HG03060 (cell line): ENCODE measurements around the gene MSRB2.
A peak's percentile ranks its signal among the peaks of the same experiment; 100 is the strongest.
"Not testable (repeated sequence)": the region's sequence is repeated elsewhere in the genome, so short reads cannot be mapped to it uniquely, and the experiment has no call there.

Experiments
- ATAC-seq: cut with Tn5 transposase; IDR thresholded peaks from one replicate; pipeline ENCODE4 v1.9.1; 2021; ENCODE audit warnings: low read depth, moderate number of reproducible peaks; ENCODE audit not compliant: unreplicated experiment

Gene MSRB2

GRCh38 chr10:23095404-23095965 is at the start of gene MSRB2:
Gene MSRB2, plus strand, starts transcription at chr10:23095579. Its CDS starts 30 bp downstream, at chr10:23095609.
- peak; percentile 31 for ATAC-seq

DNA sequence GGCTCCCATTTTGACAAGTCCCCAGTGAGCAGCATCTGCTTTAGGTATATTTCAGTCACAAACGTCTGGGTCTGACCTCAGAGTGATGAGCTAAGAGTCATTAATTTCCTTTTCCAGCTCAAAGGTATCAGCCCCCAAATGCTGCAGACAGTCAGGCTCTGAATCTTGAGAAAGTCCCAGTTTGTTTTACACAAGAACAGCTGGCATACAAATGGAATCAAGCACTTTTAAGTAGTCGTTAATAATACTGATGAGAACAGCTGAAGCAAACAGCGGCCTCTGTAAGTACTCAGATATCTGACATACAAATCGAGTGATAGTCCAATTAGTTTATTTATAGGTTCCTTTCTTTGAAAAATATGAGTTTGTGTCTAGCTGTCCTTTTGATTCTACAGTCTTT is 49.4 kb upstream of the MSRB2 start:
- ATAC-seq, result no peak

DNA sequence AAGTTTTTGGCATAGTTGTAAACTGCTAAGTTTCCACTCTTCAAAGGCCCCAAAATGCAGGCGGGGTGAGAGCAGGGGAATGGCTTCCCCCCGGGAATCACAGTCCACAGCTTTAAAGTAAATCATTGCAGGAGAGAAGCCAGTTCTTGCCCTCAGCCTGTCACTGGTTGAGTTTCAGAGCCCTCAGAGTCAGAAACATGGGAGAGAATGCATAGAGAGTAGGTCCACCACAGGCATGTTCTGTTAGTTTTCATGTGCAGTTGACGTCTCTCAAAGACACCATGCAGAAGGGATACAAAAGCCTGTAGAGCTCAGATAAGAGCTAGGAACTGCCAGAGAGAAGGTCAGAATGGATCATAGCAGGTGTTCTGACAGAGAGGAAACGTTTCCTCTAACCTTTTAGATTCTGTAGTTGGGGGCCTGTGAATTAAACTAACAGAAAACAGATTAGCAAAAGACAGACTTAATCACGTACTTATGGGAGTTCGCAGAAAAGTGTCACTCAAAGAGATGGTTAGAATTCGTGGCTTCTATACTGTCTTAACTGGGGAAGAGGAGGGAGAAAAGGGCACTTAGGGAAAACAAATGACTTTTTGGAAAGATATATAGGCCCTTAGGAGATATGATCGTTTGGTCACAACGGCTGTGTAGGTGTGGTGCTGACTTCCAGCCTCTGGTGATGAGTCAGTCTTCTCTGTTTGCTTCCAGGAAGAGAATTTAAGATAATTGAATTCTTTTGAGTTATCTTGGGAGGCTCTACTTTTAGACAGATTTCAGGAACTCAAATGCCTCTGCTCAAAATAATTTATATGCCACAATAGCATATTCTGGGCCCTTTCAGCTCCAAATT is 48.0 kb upstream of the MSRB2 start:
- no peak for ATAC-seq

DNA sequence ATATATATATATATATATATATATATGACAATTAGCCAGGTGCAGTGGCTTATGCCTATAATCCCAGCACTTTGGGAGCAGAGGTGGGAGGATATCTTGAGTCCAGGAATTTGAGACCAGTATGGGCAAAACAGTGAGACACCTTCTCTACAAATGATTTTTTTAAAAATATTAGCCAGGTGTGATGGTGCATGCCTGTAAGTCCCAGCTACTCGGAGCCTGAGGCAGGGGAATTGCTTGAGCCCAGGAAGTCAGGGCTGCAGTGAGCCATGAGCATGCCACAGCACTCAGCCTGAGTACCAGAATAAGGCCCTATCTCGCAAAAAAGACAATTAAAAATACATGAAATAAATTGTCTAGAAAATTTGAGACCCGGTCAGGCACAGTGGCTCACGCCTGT is 47.2 kb upstream of the MSRB2 start:
- no peak for ATAC-seq

GRCh38 chr10:23051278-23051677 is 44.1 kb upstream of the MSRB2 start:
- no peak for ATAC-seq

DNA sequence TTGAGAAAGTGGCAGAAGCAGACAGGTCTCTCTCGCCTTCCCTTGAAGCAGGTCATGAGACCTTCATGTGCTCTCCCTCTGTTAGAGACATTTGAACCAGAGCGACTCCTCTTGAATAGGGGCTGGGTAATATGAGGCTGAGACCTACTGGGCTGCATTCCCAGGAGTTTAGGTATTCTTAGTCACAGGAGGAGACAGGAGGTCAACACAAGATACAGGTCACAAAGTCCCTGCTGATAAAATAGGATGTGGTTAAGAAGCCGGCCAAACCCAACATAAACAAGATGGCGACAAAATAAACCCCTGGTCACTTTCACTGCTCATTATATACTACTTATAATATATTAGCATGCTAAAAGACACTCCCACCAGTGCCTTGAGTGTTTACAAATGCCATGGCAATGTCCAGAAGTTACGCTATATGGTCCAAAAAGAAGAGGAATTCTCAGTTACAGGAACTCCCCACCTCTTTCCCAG is 43.5 kb upstream of the MSRB2 start:
- ATAC-seq, result no peak

DNA sequence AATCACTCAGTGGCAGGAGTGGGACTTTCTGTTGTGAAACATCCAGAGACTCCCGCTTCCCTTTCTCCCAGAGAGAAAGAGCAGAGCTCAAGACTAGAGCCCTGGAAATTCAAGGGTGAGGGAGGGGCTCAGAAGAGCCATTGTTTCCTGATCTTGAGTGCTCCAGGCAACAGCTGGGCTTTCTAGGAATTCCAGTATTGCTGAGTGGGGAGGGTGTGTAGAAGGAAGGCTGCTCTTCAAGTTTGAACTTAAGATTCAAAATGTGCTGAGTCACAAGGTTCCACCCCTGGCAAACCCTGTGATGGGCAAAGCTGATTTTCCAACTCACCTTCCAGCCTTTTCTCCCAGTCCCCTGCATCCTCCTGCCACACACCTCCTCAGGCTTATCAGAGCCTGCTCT is 42.3 kb upstream of the MSRB2 start:
- no peak for ATAC-seq

DNA sequence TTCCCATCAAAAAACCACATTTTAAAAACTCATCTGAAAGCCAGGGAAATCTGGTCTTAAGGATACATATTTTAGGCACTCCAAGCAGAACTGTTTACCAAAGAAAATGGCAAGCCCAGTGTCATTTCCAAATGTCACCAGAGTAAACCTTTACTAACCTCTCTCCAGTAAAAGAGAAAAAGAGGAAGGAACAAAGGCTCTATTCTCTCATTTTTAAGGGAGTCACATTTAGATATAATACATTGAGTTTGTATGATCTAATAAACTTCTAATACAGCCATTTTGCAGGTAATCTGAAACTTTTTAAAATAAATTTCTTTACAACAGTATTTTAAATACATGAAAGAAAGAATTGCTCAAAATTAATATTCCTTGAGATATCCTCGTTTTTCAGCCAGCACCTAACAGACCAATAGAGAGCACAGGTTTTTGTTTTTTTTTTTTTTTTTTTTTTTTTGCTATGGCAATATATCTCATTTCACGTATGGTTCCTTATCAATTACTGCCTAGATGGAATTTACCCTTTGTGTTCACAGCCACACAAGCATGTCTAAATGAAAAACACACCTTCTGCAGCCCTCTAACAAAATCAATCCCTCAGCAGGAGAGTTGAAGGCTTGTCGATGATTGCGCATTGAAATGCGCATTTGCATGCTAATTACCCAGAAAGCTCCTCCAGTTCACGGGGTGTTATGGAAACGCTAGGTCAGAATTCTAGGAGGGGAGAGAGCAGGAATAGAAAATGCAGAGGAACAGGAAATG is 39.8 kb upstream of the MSRB2 start:
- no peak for ATAC-seq

DNA sequence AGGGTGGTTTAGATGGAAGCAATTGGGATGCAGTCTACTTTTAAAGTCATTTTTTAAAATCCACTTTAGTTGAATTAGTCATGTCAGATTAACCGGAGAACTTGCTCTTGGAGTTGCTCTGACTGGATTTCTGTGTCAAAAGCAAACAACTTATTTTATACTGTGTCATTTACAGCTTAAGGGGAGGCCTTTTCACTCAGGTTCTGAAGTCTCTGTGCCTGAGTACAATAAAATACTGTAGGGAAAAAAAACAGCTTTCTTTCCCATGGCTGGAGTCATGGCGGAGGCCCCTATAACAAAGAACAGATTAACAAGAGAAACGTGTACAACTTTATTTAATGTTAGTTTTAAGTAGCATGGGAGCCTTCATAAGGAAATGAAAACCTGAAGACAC is 39.2 kb upstream of the MSRB2 start:
- no peak for ATAC-seq

GRCh38 chr10:23058366-23058765 is 37.0 kb upstream of the MSRB2 start:
- ATAC-seq, result no peak

GRCh38 chr10:23060918-23061317 is 34.5 kb upstream of the MSRB2 start:
- no peak for ATAC-seq

GRCh38 chr10:23063045-23063972 is 32.1 kb upstream of the MSRB2 start:
- no peak for ATAC-seq

GRCh38 chr10:23063973-23064812 is 31.2 kb upstream of the MSRB2 start:
- ATAC-seq, result no peak

DNA sequence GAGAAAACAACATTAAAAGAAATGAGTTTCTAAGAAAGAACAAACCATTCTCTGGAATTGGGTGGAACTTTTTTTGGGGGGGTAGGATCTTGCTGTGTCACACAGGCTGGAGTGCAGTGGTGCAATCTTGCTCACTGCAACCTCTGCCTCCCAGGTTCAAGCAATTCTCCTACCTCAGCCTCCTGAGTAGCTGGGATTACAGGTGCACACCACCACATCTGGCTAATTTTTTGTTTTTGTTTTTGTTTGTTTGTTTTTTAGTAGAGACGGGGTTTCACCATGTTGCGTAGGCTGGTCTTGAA is 30.6 kb upstream of the MSRB2 start:
- ATAC-seq, result not testable (repeated sequence)

DNA sequence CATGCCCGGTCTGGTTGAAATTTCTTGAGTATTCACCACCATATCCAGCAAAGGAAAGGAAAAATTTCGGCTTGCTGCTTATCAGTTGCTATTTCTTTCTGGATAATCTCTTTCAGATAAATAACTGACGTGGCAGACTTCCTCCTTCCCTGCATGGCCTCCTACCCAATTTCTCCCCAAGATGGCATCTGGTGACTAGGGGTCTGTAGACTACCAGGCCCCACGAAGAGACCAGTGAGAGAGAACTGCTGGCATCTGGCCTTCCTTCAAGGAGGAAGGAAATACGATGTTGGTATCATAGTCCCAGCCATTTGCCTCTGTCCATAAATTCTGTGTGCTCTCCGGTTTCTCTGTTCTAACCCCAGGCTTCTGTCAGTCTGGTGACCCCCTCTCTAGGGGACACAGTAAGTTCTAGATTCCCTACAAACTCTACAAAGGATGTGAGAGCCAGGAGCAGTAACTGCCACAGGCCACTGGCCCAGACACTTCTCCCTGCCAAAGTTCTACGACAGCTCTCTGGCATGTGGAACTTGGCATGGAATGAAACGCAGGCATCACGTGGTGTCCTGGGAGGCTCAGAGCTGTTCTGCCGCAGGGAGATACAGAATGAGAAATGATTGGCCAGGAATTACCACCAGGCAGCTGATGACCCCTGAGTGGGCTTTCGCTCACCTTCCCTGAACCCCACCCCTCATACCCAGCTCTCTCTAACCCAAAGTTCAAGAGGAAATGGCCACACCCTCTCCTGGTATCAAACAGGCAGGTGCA is 30.0 kb upstream of the MSRB2 start:
- no peak for ATAC-seq

- no peak for ATAC-seq
These were observed 28.0 kb upstream of the MSRB2 start for GRCh38 chr10:23067337-23067736.

- ATAC-seq, result no peak
These were observed 27.2 kb upstream of the MSRB2 start for GRCh38 chr10:23067939-23068775.
